ENCODE results near the gene ANKHD1. TPM values are rescaled to one million over a fixed set of nuclear protein-coding genes. Genes with fewer than 3 reads are reported as not detected.

The ANKHD1 gene
- polyA plus RNA-seq, 3 donors = 29.0 to 110 (median 43.6) TPM

GRCh38 chr5:140509898-140510297, 108.3 kb downstream of the ANKHD1 start:
- Histone ChIP-seq H3K9ac (ENCODE audit: insufficient read depth, low read length, poor library complexity, severe bottlenecking) (no peak overlapping the region), H3K4me1 (ENCODE audit: control insufficient read depth in 1 of 2, insufficient read depth in 2 of 2, low read length in 2 of 2) (no peaks in the 10 kb centered on the region), H3K36me3 (replicated peaks in 1 of 2; ENCODE audit: control insufficient read depth in 1 of 2, insufficient read depth in 2 of 2, low read length in 2 of 2) (peaks cover 98 to 100% of the 10 kb centered on the region in 2 donors), H4K20me1 (ENCODE audit: insufficient read depth, low read length) (peaks cover 2% of the 10 kb centered on the region), H2AFZ (ENCODE audit: insufficient read depth, low read depth, low read length, poor library complexity, severe bottlenecking) (no peak overlapping the region), H3K27me3 (ENCODE audit: control insufficient read depth in 2 of 2, insufficient read depth in 2 of 2, low read length in 2 of 2) (no peaks in the 10 kb centered on the region), H3K4me2 (replicated peaks; ENCODE audit: extremely low read depth, low read length, poor library complexity, severe bottlenecking) (no peak overlapping the region), H3K4me3 (replicated peaks in 1 of 3; ENCODE audit: low read depth in 2 of 3, low read length in 3 of 3) (no peak overlapping the region), H3K27ac (ENCODE audit: low read depth in 1 of 2, low read length in 2 of 2) (no peak overlapping the region), H3K9me3 (replicated peaks in 1 of 2; ENCODE audit: control insufficient read depth in 1 of 2, insufficient read depth in 1 of 2, low read length in 2 of 2) (peaks cover 0 to 4% of the 10 kb centered on the region in 2 donors), H3K79me2 (ENCODE audit: insufficient read depth, low read length) (no peaks in the 10 kb centered on the region)
- no peaks in the 10 kb centered on the region for H3K27me3 Mint-ChIP-seq (ENCODE audit: low read depth in 3 of 3)
- DNase-seq = no peak
- no peak for TF ChIP-seq CTCF (IDR thresholded peaks at IDR 0.05)
- no peaks in the 10 kb centered on the region for H3K4me1 Mint-ChIP-seq
- intact Hi-C loops (cut with micrococcal nuclease) = no loop called here
- peaks cover 78 to 92% of the 10 kb centered on the region in 2 donors for H3K36me3 Mint-ChIP-seq
- H3K9me3 Mint-ChIP-seq = peaks cover 0 to 14% (median 2%) of the 10 kb centered on the region in 7 donors
- no peak overlapping the region for H3K4me3 Mint-ChIP-seq
- no peak overlapping the region for H3K27ac Mint-ChIP-seq
- WGBS (ENCODE audit: insufficient coverage) = no CpG with 5 or more reads among the region's 4 CpGs

GRCh38 chr5:140513124-140513523, 111.5 kb downstream of the ANKHD1 start:
- H3K4me3 ChIP-seq (replicated peaks in 1 of 3; ENCODE audit: low read depth in 2 of 3, low read length in 3 of 3) = no peak overlapping the region
- H3K4me2 ChIP-seq (replicated peaks; ENCODE audit: extremely low read depth, low read length, poor library complexity, severe bottlenecking) = no peak overlapping the region
- no peak overlapping the region for H3K27ac ChIP-seq (ENCODE audit: low read depth in 1 of 2, low read length in 2 of 2)
- DNase-seq = no peak
- no peak overlapping the region for H3K4me3 Mint-ChIP-seq
- intact Hi-C loops (cut with micrococcal nuclease) = no loop called here
- no peak overlapping the region for H2AFZ ChIP-seq (ENCODE audit: insufficient read depth, low read depth, low read length, poor library complexity, severe bottlenecking)
- H3K79me2 ChIP-seq (ENCODE audit: insufficient read depth, low read length) = no peaks in the 10 kb centered on the region
- H3K4me1 Mint-ChIP-seq = no peaks in the 10 kb centered on the region
- no peak overlapping the region for H3K27ac Mint-ChIP-seq
- no peak for TF ChIP-seq CTCF (IDR thresholded peaks at IDR 0.05)
- peaks cover 4 to 17% (median 11%) of the 10 kb centered on the region in 7 donors for H3K9me3 Mint-ChIP-seq
- H3K9ac ChIP-seq (ENCODE audit: insufficient read depth, low read length, poor library complexity, severe bottlenecking) = no peak overlapping the region
- no peaks in the 10 kb centered on the region for H3K4me1 ChIP-seq (ENCODE audit: control insufficient read depth in 1 of 2, insufficient read depth in 2 of 2, low read length in 2 of 2)
- H3K27me3 ChIP-seq (ENCODE audit: control insufficient read depth in 2 of 2, insufficient read depth in 2 of 2, low read length in 2 of 2) = no peaks in the 10 kb centered on the region
- WGBS (ENCODE audit: insufficient coverage) = 100% methylated on average over 1 of the region's 2 CpGs
- H3K36me3 Mint-ChIP-seq = peaks cover 67 to 77% of the 10 kb centered on the region in 2 donors
- H3K36me3 ChIP-seq (replicated peaks in 1 of 2; ENCODE audit: control insufficient read depth in 1 of 2, insufficient read depth in 2 of 2, low read length in 2 of 2) = peaks cover 73 to 76% of the 10 kb centered on the region in 2 donors
- H3K9me3 ChIP-seq (replicated peaks in 1 of 2; ENCODE audit: control insufficient read depth in 1 of 2, insufficient read depth in 1 of 2, low read length in 2 of 2) = peaks cover 0 to 4% of the 10 kb centered on the region in 2 donors
- no peaks in the 10 kb centered on the region for H4K20me1 ChIP-seq (ENCODE audit: insufficient read depth, low read length)
- no peaks in the 10 kb centered on the region for H3K27me3 Mint-ChIP-seq (ENCODE audit: low read depth in 3 of 3)

All from CD14-positive monocyte (primary cell).